K562 (cell line): Measurements from ENCODE around the gene C5orf22.

Experiments used
- ATF7 ChIP-seq: fragments of 450-650 bp; IDR thresholded peaks from 2 replicates; pipeline ENCODE4 v1.7.1; 2014; ENCODE audit warnings: mild to moderate bottlenecking, moderate library complexity
- BRCA1 ChIP-seq, 2 experiments: fragments of 450-650 bp in 1 of 2; sonication (generic) in 1 of 2; formaldehyde crosslinking in 1 of 2; IDR thresholded peaks; 2 replicates each; pipeline versions ENCODE4 v1.5.0 to v1.6.1; 2017 to 2020; ENCODE audit warnings: mild to moderate bottlenecking in 1 of 2, missing genetic modification reagents in 1 of 2
- CTCF ChIP-seq, 3 experiments: IDR thresholded peaks in 2 of 3; conservative IDR thresholded peaks in 1 of 3; 2 replicates each; pipeline ENCODE4 v1.5.1; 2011 to 2012; ENCODE audit warnings: low read length in 3 of 3, mild to moderate bottlenecking in 3 of 3, control low read depth in 2 of 3, improper control_type of control experiment in 1 of 3, inconsistent platforms in 1 of 3, low read depth in 1 of 3, mixed read lengths in 1 of 3, moderate library complexity in 1 of 3; ENCODE audit not compliant: insufficient read depth in 2 of 3
- EP300 ChIP-seq: IDR thresholded peaks from 2 replicates; pipeline ENCODE4 v1.6.1; 2012; ENCODE audit warnings: low read length, improper control_type of control experiment
- HEY1 ChIP-seq: fragments of 250-450 bp; sonication (Bioruptor Pico); IDR thresholded peaks from 2 replicates; pipeline ENCODE4 v1.5.0; 2020; ENCODE audit warnings: mild to moderate bottlenecking, moderate library complexity, borderline replicate concordance
- MAZ ChIP-seq, 2 experiments: fragments of 450-650 bp in 1 of 2; sonication (generic) in 1 of 2; formaldehyde crosslinking; IDR thresholded peaks in 1 of 2; conservative IDR thresholded peaks in 1 of 2; 2 replicates each; pipeline versions ENCODE4 v1.4.0 to v1.5.0; 2020; ENCODE audit warnings: mild to moderate bottlenecking in 1 of 2, missing genetic modification reagents in 1 of 2
- NFRKB ChIP-seq: fragments of 450-650 bp; IDR thresholded peaks from 2 replicates; pipeline ENCODE4 v1.6.1; 2016; ENCODE audit warnings: low read depth
- POLR2A ChIP-seq: fragments of 450-650 bp; conservative IDR thresholded peaks from 2 replicates; pipeline ENCODE4 v1.6.1; 2016
- RBM22 ChIP-seq: fragments of 200-400 bp; formaldehyde crosslinking; IDR thresholded peaks from 2 replicates; pipeline ENCODE4 v1.6.1; 2018; ENCODE audit warnings: low read length, low read depth; ENCODE audit not compliant: poor library complexity, severe bottlenecking
- TBP ChIP-seq: optimal IDR thresholded peaks from 2 replicates; pipeline ENCODE3; 2011; ENCODE audit warnings: low read depth, low read length, improper control_type of control experiment
- TCF7 ChIP-seq: sonication (generic); IDR thresholded peaks from 2 replicates; pipeline ENCODE4 v1.6.1; 2016; ENCODE audit warnings: antibody characterized with exemption, borderline replicate concordance
- YY1 ChIP-seq, 3 experiments: IDR thresholded peaks; 2 replicates each; pipeline ENCODE4 v1.6.1; 2011; ENCODE audit warnings: low read length in 2 of 3, mild to moderate bottlenecking in 2 of 3, moderate library complexity in 2 of 3, borderline replicate concordance in 1 of 3, control low read depth in 1 of 3, low read depth in 1 of 3; ENCODE audit not compliant: insufficient read depth in 3 of 3, insufficient replicate concordance in 2 of 3, control insufficient read depth in 1 of 3, insufficient read length in 1 of 3; ENCODE audit errors: extremely low read depth in 1 of 3
- ZNF140 ChIP-seq: fragments of 250-450 bp; sonication (Bioruptor Pico); IDR thresholded peaks from 2 replicates; pipeline ENCODE4 v1.8.0; 2021; ENCODE audit warnings: moderate library complexity, mild to moderate bottlenecking, inconsistent platforms
- TF ChIP-seq, protein P1 (sequence below): fragments of 450-650 bp; IDR thresholded peaks from 2 replicates; pipeline ENCODE4 v1.6.1; 2017; ENCODE audit warnings: mild to moderate bottlenecking, moderate library complexity

GRCh38 chr5:31556461-31556860, 24.4 kb downstream of the C5orf22 start:
- TF ChIP-seq CTCF (IDR thresholded peaks at IDR 0.05 in 2 of 3, conservative IDR thresholded peaks at IDR 0.05 in 1 of 3; ENCODE audit: insufficient read depth in 2 of 3, low read depth in 1 of 3, low read length in 3 of 3) (no peak), MAZ (CRISPR knock-in tag; conservative IDR thresholded peaks at IDR 0.05 in 1 of 2, IDR thresholded peaks at IDR 0.05 in 1 of 2) (no peak), YY1 (IDR thresholded peaks at IDR 0.05; ENCODE audit: borderline replicate concordance in 1 of 3, control insufficient read depth in 1 of 3, extremely low read depth in 1 of 3, insufficient read depth in 3 of 3, insufficient read length in 1 of 3, insufficient replicate concordance in 2 of 3, low read depth in 1 of 3, low read length in 2 of 3) (no peak), EP300 (no peak), ZNF140 (CRISPR knock-in tag) (no peak), ATF7 (no peak), RBM22 (no peak), BRCA1 (IDR thresholded peaks at IDR 0.05) (no peak), BRCA1 (CRISPR knock-in tag; IDR thresholded peaks at IDR 0.05) (no peak), TCF7 (no peak), POLR2A (peak; percentile 34; the same call in 1 of the 2 replicates), HEY1 (CRISPR knock-in tag) (no peak), NFRKB (no peak), TBP (no peak)
- TF ChIP-seq, protein P1, sequence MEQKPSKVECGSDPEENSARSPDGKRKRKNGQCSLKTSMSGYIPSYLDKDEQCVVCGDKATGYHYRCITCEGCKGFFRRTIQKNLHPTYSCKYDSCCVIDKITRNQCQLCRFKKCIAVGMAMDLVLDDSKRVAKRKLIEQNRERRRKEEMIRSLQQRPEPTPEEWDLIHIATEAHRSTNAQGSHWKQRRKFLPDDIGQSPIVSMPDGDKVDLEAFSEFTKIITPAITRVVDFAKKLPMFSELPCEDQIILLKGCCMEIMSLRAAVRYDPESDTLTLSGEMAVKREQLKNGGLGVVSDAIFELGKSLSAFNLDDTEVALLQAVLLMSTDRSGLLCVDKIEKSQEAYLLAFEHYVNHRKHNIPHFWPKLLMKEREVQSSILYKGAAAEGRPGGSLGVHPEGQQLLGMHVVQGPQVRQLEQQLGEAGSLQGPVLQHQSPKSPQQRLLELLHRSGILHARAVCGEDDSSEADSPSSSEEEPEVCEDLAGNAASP: no peak
